ENCODE results near the gene CRADD.

Gene CRADD

GRCh38 chr12:93836620-93837260 is 159.6 kb downstream of the CRADD start:
- no peak for DNase-seq

DNA sequence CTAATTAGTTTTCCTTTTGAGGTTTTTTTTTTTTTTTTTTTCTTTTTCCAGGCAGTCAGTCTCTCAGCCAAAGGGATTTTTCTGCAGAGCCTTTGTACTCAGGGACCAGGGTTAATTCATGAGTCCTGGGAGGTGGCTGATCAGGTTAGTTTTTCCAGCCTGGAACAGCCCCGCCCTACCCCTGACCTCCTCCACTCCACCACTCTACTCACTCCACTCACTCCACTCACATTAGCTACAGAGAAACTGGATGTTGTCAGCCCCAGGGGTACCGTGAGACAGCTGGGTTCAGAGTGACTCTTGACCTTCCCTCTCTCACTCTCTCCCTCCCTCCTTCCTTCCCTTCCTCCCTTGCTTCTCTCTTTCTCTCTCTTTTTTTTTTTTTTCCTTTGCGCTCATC is 161.0 kb downstream of the CRADD start:
- DNase-seq = no peak

GRCh38 chr12:93839064-93839463 is 161.9 kb downstream of the CRADD start:
- no peak for DNase-seq

GRCh38 chr12:93841671-93842070 is 164.5 kb downstream of the CRADD start:
- no peak for DNase-seq

- DNase-seq = no peak
Measured at GRCh38 chr12:93844164-93844784, 167.1 kb downstream of the CRADD start.

DNA sequence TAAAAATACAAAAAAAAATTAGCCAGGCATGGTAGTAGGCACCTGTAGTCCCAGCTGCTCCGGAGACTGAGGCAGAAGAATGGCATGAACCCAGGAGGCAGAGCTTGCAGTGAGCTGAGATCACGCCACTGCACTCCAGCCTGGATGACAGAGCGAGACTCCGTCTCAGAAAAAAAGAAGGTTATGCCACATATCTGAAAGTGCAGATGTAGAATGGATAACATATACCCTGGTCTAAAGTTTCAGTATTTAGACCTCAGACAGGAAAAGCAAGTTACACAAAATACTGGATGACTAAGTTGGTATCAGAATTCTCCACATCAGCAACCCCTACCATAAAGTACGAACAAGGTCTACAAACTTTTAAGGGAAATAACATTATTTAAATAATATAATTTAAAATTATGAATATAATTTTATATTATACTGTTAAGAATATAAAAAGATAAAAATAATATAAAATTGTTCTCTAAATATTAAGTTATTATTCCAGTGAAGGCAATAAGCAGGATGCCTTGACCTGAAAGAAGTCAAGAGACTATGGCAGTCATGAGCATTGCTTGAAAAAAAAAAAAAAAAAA is 169.9 kb downstream of the CRADD start:
- DNase-seq = no peak

DNA sequence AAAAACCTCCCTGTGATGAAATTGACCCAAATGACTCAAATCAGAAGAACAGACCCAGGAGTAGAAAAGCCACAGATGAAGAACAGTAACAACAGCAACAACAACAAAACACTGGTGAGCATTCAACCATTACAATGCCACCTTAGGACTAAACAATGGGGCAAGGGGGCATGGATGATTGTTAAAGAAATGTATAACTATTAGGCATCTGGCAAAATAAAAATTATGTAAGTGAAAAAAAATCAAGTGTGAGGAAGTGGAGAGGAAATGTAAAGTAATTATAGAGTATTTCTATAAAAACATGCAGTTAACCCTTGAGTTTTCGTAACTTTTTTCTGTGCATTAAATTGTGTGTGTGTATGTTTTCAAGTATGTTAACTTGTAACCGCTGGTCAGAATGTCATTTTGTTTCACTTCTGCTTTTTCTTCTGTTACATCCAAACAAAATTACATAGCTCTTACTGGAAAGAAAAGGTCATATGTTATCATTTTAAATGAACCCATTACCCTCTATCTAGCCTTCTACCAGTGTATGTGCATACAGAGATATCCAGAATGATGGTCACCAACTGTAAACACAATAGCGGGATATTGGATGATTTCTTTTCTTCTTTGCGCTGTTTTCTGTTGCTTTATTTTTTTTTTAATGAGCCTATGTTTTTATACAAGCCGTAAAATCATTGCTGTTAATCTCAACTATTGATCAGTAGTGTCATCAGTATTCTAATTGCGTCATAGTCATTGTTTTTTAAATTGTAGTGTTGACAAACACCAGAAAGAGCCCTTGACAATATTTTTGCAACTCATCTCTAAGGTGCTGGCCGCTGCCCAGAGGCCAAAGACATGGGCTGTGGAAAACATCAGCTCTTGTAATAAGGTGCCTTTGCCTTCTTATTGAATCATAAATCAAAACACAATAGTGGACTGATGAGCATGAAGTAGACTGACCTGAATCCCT is 170.6 kb downstream of the CRADD start:
- DNase-seq = no peak

GRCh38 chr12:93848523-93849101 is 171.4 kb downstream of the CRADD start:
- no peak for DNase-seq

DNA sequence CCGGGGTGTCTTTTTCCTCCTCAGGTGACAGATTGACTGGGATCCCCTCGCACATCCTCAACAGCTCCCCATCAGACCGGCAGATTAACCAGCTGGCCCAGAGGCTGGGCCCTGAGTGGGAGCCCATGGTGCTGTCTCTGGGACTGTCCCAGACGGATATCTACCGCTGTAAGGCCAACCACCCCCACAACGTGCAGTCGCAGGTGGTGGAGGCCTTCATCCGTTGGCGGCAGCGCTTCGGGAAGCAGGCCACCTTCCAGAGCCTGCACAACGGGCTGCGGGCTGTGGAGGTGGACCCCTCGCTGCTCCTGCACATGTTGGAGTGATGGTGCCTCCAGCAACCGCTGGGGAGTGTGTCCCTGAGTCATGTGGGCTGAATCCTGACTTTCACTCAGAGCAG is 172.8 kb downstream of the CRADD start:
- no peak for DNase-seq

GRCh38 chr12:93850481-93851256 is 173.5 kb downstream of the CRADD start:
- DNase-seq = no peak

- no peak for DNase-seq
Measured at GRCh38 chr12:93851257-93851671, 174.1 kb downstream of the CRADD start.

- DNase-seq = no peak
Measured at GRCh38 chr12:93852173-93852591, 175.0 kb downstream of the CRADD start.

- no peak for DNase-seq
Measured at GRCh38 chr12:93853698-93854478, 176.7 kb downstream of the CRADD start.

DNA sequence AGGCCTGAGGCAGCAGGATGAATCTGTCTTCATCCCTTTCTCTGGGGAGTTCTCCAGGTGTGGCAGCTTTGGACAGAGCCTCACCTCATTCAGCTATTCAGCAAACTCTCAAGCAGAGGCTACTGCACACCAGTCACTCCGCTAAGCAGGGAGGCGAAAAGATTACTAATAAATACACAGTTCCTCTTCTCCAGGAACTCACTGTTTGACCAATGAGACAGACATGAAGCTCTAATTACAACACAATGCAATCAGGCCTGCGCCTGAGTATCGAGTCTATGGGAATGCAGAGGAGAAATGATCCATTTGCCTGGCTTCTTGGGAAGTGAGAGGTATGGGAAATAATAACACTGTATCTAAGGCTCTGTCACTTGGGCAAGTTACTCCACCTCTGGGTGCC is 178.1 kb downstream of the CRADD start:
- DNase-seq = no peak

GRCh38 chr12:93856611-93857010 is 179.4 kb downstream of the CRADD start:
- no peak for DNase-seq

DNA sequence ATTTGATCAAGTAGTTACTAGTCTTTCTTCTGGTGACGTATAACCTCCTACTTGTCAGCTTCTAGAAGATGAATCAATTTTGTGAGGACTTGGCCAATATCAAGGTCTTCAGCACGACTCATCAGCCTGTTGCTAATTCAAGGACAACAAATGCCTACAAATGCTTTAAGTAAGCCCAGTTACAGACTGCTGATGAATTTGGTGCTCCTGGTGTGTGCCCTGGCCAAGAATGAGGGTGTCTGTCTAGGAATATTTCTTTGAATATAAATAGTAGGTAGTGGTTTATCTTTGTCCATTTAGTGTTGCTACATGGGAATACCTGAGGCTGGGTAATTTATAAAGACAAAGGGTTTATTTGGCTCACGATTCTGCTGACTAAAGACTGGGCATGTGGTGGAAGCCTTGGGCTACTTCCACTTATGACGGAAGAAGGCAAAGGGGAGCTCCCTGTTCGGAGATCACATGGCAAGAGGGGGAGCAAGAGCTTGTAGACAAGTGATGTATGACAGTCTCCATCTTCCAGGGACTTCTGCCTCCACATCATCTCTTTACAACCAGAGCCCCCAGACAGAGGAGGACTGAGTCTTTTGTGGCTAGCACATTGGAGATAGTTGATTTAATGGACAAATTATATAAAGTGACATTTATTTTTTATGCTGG is 180.2 kb downstream of the CRADD start:
- DNase-seq = peak in 1 of 56 donors; percentile 1

DNA sequence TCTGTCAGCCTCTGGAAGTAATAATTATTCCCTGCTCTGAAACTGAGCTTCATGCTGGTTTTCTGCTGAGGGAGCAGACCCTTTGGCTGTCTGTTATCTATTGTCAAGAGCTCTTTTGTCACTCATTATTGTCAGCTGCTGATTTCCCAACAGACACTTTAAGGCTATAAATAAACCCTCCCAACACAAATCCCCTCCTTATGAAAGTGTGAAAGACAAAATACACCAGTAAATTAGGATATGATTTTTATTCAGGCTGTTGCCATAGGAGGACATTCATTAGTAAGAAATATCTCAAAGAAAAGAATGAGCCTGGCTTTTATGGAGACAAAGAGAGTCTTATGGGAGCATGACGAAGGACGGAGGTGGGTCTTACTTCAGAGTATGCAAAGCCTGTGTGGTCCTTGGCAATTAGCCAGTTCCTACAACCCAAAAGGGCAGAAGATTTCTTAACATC is 180.8 kb downstream of the CRADD start:
- DNase-seq = peak in 1 of 56 donors; percentile 6

DNA sequence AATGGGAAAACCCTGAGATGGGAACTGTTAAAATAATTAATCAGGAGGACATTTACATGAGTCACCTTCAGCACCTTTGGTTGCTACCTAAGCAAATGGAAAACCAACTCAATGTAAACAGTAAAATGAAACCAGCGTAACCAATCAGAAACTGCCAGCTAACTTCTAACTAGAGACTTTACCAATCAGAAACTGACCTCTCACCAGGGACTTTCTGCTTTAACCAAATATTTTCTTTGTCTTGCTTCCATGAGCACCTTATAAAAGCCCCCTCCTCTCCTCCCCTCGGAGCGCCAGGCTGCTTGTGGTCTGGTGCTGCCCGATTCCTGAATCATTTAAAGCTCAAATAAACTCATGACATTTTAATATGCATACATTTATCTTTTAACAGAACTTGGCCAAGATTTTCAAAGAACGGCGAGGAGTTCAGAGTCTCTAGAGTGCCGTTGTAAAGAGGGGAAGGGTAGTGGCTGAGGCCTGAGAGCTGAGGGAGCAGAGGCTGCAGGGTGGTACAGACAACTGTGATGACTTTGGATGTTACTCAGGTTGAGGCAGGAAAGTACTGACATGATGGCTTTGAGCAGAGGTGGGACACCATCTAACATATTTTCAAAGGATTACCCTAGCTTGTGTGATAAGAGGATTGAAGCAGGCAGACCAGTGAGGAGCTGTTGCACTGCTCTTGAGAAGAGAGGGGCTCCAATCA is 183.6 kb downstream of the CRADD start:
- no peak for DNase-seq
